GM04503 (cell line): ENCODE measurements around the gene LRRC28.
A peak's percentile ranks its signal among the peaks of the same experiment; 100 is the strongest.

ENCODE experiments used
- DNase-seq: peaks from one replicate; pipeline ENCODE4 v3.0.0-alpha.2; 2012; ENCODE audit warnings: low read depth

LRRC28 gene

GRCh38 chr15:99305761-99306505, 54.7 kb downstream of the LRRC28 start:
- no peak for DNase-seq

- DNase-seq: no peak
Observed at GRCh38 chr15:99306694-99307338, 55.5 kb downstream of the LRRC28 start.

GRCh38 chr15:99307735-99308134, 56.5 kb downstream of the LRRC28 start:
- no peak for DNase-seq

GRCh38 chr15:99310745-99311144, 59.5 kb downstream of the LRRC28 start:
- no peak for DNase-seq

- no peak for DNase-seq
Observed at GRCh38 chr15:99312228-99312627, 60.9 kb downstream of the LRRC28 start.

GRCh38 chr15:99312794-99313193, 61.5 kb downstream of the LRRC28 start:
- no peak for DNase-seq

GRCh38 chr15:99315636-99316035, 64.4 kb downstream of the LRRC28 start:
- DNase-seq: no peak

- no peak for DNase-seq
Observed at GRCh38 chr15:99320374-99321215, 69.3 kb downstream of the LRRC28 start.

GRCh38 chr15:99321468-99321867, 70.2 kb downstream of the LRRC28 start:
- DNase-seq: no peak

- DNase-seq: no peak
Observed at GRCh38 chr15:99322643-99323405, 71.5 kb downstream of the LRRC28 start.

- peak; percentile 53 for DNase-seq
Observed at GRCh38 chr15:99324082-99324620, 72.9 kb downstream of the LRRC28 start.

- no peak for DNase-seq
Observed at GRCh38 chr15:99324700-99325099, 73.4 kb downstream of the LRRC28 start.

- DNase-seq: no peak
Observed at GRCh38 chr15:99326235-99326634, 75.0 kb downstream of the LRRC28 start.

GRCh38 chr15:99328106-99329072, 77.1 kb downstream of the LRRC28 start:
- DNase-seq: no peak

GRCh38 chr15:99331381-99331780, 80.1 kb downstream of the LRRC28 start:
- peak; percentile 26 for DNase-seq

- no peak for DNase-seq
Observed at GRCh38 chr15:99333413-99333812, 82.1 kb downstream of the LRRC28 start.

- no peak for DNase-seq
Observed at GRCh38 chr15:99333981-99334380, 82.7 kb downstream of the LRRC28 start.

- no peak for DNase-seq
Observed at GRCh38 chr15:99335508-99335907, 84.2 kb downstream of the LRRC28 start.

- DNase-seq: no peak
Observed at GRCh38 chr15:99336794-99337193, 85.5 kb downstream of the LRRC28 start.

GRCh38 chr15:99340347-99340746, 89.1 kb downstream of the LRRC28 start:
- DNase-seq: no peak

- no peak for DNase-seq
Observed at GRCh38 chr15:99341786-99342185, 90.5 kb downstream of the LRRC28 start.
